ENCODE results near the gene MRPS27.

The MRPS27 gene

DNA sequence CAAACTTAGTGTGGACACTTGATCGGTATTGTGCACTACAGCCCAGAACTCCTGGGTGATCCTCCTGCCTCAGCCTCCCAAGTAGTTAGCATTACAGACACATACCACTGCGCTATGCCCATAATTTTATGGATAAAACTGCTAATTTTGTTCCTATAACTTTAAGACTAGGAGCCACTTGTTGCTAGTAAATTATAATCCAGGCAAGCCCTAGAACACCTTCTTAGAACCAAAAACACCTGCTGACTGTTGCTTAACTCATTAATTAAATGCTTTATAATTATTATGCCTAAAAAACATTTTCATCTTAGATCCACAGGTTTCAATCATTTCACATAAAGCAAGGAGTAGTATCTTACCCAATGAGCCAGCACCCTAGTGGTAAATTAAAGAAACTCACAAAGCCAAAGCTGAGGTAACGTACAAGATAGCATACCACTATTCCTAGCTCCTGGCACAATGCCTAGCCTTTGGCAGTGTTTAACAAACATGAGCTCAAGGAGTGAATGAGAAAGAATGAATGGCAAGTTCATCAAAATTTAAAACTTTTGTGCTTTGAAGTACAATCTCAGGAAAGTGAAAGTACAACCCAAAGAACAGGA lies 5.4 kb downstream of the MRPS27 start:
- in situ Hi-C loops (cut with HindIII; ENCODE audit: low sequenced_read_pairs) = no loop called here
- TF ChIP-seq, protein P1, sequence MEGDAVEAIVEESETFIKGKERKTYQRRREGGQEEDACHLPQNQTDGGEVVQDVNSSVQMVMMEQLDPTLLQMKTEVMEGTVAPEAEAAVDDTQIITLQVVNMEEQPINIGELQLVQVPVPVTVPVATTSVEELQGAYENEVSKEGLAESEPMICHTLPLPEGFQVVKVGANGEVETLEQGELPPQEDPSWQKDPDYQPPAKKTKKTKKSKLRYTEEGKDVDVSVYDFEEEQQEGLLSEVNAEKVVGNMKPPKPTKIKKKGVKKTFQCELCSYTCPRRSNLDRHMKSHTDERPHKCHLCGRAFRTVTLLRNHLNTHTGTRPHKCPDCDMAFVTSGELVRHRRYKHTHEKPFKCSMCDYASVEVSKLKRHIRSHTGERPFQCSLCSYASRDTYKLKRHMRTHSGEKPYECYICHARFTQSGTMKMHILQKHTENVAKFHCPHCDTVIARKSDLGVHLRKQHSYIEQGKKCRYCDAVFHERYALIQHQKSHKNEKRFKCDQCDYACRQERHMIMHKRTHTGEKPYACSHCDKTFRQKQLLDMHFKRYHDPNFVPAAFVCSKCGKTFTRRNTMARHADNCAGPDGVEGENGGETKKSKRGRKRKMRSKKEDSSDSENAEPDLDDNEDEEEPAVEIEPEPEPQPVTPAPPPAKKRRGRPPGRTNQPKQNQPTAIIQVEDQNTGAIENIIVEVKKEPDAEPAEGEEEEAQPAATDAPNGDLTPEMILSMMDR (IDR thresholded peaks at IDR 0.05; ENCODE audit: low read depth, low read length, missing control alignments) = peak; percentile 44
- peak; percentile 86 for DNase-seq (ENCODE audit: low read depth)
- no peak overlapping the region for H3K4me3 ChIP-seq (ENCODE audit: low read depth, low read length)

DNA sequence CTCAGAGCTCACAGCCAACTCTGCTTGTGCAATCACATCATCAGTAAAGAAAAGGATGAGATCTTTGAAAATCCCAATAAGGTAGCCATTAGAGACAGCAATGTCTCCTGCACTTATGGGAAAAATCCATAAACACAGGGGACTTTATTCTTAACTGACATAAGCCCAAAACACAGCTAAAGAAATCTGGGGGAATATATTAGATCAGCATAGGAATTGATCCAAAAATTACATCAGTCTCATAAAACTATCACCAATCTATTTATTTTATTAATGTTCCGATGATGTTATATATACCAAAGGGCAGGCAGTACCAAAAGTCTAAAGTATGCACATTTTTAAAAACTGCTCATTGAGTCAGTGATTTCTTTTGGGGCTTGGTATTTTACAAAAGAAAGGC lies 6.9 kb downstream of the MRPS27 start:
- DNase-seq (ENCODE audit: low read depth) = no peak
- TF ChIP-seq, protein P1 (IDR thresholded peaks at IDR 0.05; ENCODE audit: low read depth, low read length, missing control alignments) = no peak
- in situ Hi-C loops (cut with HindIII; ENCODE audit: low sequenced_read_pairs) = no loop called here
- no peak overlapping the region for H3K4me3 ChIP-seq (ENCODE audit: low read depth, low read length)

DNA sequence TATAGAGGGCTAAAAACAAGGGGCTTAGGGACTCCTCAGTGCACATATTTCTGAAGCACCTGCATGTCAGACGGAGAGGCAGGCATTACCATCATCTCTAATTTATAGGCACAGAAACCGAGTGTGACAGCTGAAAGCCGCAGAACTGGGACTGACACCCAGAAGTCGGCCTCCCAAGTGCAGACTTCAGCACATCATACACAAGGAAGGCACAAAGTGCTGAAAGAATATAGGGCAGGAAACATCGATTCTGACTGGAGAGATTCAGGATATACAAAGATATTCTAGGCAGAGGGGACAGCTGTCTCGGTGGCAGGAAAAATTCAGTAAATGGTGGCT lies 11.2 kb downstream of the MRPS27 start:
- TF ChIP-seq, protein P1 (IDR thresholded peaks at IDR 0.05; ENCODE audit: low read depth, low read length, missing control alignments) = no peak
- no peak for DNase-seq (ENCODE audit: low read depth)
- no peak overlapping the region for H3K4me3 ChIP-seq (ENCODE audit: low read depth, low read length)
- in situ Hi-C loops (cut with HindIII; ENCODE audit: low sequenced_read_pairs) = no loop called here

DNA sequence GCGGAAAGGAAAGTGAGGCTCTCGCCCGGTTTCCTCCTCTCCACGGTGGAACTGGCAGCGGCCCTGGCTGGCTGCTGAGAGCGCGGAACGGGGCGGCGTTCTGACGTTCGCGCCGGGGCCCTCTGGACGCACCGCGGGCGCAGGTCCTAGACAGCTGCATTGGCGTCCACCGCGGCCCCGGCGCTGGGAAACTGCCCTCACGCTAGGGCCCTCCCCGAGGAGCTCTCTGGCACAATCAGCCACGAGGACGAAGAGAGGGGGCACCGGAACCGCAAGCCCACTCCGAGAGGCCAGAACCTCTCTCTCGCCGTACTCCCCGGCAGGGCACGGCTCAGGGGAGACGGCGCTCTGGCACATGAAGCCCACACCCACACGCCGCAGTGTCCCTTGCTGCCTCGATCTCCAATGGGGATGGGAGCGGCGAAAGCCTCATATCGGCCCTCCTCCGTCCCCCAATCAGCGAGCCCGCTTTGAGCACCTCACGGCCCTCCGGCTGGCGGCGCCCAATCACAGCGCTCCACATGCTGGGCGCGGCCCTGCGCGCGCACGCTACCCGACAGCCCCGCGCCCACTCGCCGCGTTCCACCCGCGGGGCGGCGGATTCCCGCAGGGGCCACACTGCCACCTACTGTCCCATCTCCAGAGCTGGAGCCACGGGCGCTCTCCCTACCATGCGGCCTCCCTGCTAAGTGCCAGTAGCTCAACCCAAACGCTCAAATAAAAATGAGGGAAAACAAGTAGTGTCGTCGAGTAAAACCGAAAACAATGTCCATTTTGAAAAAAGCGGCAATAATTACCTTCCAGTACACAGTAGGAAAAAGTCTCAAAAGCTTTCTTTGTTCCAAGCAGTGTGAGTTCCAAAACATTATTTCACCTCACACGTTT lies 11.8 kb downstream of the MRPS27 start:
- TF ChIP-seq, protein P1 (IDR thresholded peaks at IDR 0.05; ENCODE audit: low read depth, low read length, missing control alignments) = peak; percentile 75
- H3K4me3 ChIP-seq (ENCODE audit: low read depth, low read length) = peak overlapping the region; percentile 64
- peak; percentile 92 for DNase-seq (ENCODE audit: low read depth)
- in situ Hi-C loops (cut with HindIII; ENCODE audit: low sequenced_read_pairs) = no loop called here

DNA sequence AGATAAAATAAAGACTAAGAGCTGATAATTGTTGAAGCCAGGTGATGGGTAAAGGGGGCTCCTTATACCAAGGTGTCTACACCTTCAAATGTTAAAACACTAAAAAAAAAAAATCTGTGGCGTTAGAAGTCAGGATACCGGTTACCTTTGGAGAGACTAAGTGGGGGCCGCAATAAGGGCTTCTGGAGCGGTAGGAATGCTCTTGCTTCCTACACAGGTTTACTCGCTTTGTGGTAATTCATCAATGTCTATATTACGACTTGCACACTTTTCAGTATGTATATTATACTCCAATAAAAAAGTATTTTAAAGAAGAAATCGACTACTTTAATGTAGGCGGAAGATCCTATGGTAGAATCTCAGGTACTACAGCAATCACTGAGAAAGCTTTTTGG lies 12.5 kb downstream of the MRPS27 start:
- in situ Hi-C loops (cut with HindIII; ENCODE audit: low sequenced_read_pairs) = no loop called here
- H3K4me3 ChIP-seq (ENCODE audit: low read depth, low read length) = peak overlapping the region; percentile 64
- TF ChIP-seq, protein P1 (IDR thresholded peaks at IDR 0.05; ENCODE audit: low read depth, low read length, missing control alignments) = no peak
- no peak for DNase-seq (ENCODE audit: low read depth)

DNA sequence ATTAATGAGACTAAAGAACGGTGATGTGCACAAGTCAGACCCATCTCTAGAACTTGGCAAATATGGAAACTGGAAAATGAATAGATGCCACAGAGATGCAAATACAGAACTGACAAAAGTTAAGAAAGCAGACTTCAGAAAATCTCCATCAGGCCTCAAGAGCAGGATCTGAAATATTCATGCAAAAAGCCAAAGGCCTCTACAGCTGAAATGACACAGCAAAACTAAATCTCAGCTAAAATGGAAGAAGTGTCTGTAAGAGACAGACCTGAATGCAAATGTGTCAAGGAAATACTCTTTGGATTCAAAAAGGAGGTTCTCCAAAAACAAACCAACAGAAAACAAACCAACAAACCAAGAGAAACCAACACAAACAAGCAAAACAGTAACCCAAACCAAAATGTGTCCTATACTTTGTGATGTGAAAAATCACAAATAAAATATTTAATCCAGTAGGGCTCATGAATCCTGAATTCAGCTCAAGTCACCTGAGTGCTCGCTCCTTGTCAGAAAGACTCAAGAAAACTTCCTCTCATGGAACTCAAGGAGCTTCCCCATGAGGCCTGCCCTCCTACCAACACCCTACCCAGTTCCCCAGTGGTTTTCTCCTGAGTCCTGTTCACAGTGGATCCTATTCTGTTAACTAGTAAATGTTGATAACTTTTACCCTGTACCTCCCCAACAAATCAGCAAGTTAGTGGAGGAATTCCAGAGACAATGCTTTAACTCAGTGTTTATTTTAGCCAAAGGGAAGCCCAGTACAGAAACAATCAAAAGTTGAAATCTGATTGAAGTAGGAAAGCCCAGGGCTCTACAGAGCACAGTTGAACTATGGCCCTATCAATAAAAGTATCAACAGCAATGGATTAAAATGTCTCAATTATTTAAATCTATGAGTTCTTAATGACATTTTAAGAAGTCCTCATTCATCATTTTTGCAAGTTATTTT lies 14.6 kb downstream of the MRPS27 start:
- TF ChIP-seq, protein P1 (IDR thresholded peaks at IDR 0.05; ENCODE audit: low read depth, low read length, missing control alignments) = no peak
- no peak overlapping the region for H3K4me3 ChIP-seq (ENCODE audit: low read depth, low read length)
- in situ Hi-C loops (cut with HindIII; ENCODE audit: low sequenced_read_pairs) = no loop called here
- no peak for DNase-seq (ENCODE audit: low read depth)
